Neural cell (in vitro differentiated cells): ENCODE measurements around the gene TENM3. TPM values are rescaled to one million over a fixed set of nuclear protein-coding genes. Genes with fewer than 3 reads are reported as not detected.

Experiments used
- H2AFZ ChIP-seq: fragments of 200-600, 300-800 bp; sonication (generic), shearing (Covaris generic); 2 replicates; pipeline ENCODE4 v1.6.0; 2014; ENCODE audit warnings: low read depth, mild to moderate bottlenecking, antibody characterized with exemption, low read length, moderate library complexity
- H3F3A ChIP-seq: fragments of 200-600 bp; shearing (Covaris generic); 2 replicates; pipeline ENCODE4 v1.6.1; 2016; ENCODE audit warnings: mild to moderate bottlenecking, moderate library complexity, mixed read lengths, antibody characterized with exemption, low read length; ENCODE audit not compliant: insufficient read depth, poor library complexity, severe bottlenecking
- H3K27ac ChIP-seq: fragments of 200-600, 300-800 bp; sonication (generic), shearing (Covaris generic); 2 replicates; pipeline ENCODE4 v1.5.1; 2014; ENCODE audit warnings: mild to moderate bottlenecking, low read length, moderate library complexity
- H3K27me3 ChIP-seq: fragments of 300-800, 200-600 bp; sonication (generic), shearing (Covaris generic); 2 replicates; pipeline ENCODE4 v1.6.0; 2014; ENCODE audit warnings: mild to moderate bottlenecking, low read depth, low read length, moderate library complexity; ENCODE audit not compliant: insufficient read depth
- H3K36me3 ChIP-seq: fragments of 300-800, 200-600 bp; sonication (generic), shearing (Covaris generic); 2 replicates; pipeline ENCODE4 v1.5.1; 2014; ENCODE audit warnings: mild to moderate bottlenecking, antibody characterized with exemption, low read length, moderate library complexity; ENCODE audit not compliant: insufficient read depth
- H3K4me2 ChIP-seq: fragments of 300-800, 200-600 bp; sonication (generic), shearing (Covaris generic); 2 replicates; pipeline ENCODE4 v1.6.0; 2014; ENCODE audit warnings: mild to moderate bottlenecking, low read length
- H3K4me3 ChIP-seq: fragments of 300-800, 200-600 bp; sonication (generic), shearing (Covaris generic); 2 replicates; pipeline ENCODE4 v1.5.1; 2014; ENCODE audit warnings: mild to moderate bottlenecking, low read length, moderate library complexity
- H3K79me2 ChIP-seq: fragments of 200-600 bp; shearing (Covaris generic); replicated peaks from 2 replicates; pipeline ENCODE4 v1.6.0; 2014; ENCODE audit warnings: mild to moderate bottlenecking, low read length, moderate library complexity; ENCODE audit not compliant: insufficient read depth
- H3K9ac ChIP-seq: fragments of 300-800, 200-600 bp; sonication (generic), shearing (Covaris generic); 2 replicates; pipeline ENCODE4 v1.6.1; 2016; ENCODE audit warnings: mild to moderate bottlenecking, low read length, mixed read lengths
- H3K9me2 ChIP-seq: fragments of 200-600 bp; shearing (Covaris generic); 2 replicates; pipeline ENCODE4 v1.6.1; 2016; ENCODE audit warnings: mild to moderate bottlenecking, low read length, mixed read lengths; ENCODE audit not compliant: insufficient read depth
- H3K9me3 ChIP-seq: fragments of 200-600, 300-800 bp; sonication (generic), shearing (Covaris generic); 2 replicates; pipeline ENCODE4 v1.6.1; 2016; ENCODE audit warnings: mild to moderate bottlenecking, mixed run types, low read length, moderate library complexity, mixed read lengths
- H4K20me1 ChIP-seq: fragments of 200-600 bp; shearing (Covaris generic); 2 replicates; pipeline ENCODE4 v1.6.1; 2016; ENCODE audit warnings: mild to moderate bottlenecking, mixed run types; ENCODE audit not compliant: insufficient read depth
- CTCF ChIP-seq: fragments of 450-650 bp; IDR thresholded peaks from 2 replicates; pipeline ENCODE4 v1.5.1; 2014; ENCODE audit warnings: antibody characterized with exemption, mild to moderate bottlenecking, moderate library complexity; ENCODE audit not compliant: poor library complexity, severe bottlenecking
- EP300 ChIP-seq: fragments of 450-650 bp; conservative IDR thresholded peaks from 2 replicates; pipeline ENCODE4 v1.6.1; 2014; ENCODE audit warnings: antibody characterized with exemption, mild to moderate bottlenecking, moderate library complexity; ENCODE audit not compliant: poor library complexity, severe bottlenecking
- EZH2 ChIP-seq: fragments of 200-600, 300-800 bp; shearing (Covaris generic), sonication (generic); IDR thresholded peaks from 2 replicates; pipeline ENCODE4 v1.6.1; 2014; ENCODE audit warnings: antibody characterized with exemption, low read length, borderline replicate concordance, mild to moderate bottlenecking; ENCODE audit not compliant: insufficient read depth, poor library complexity, severe bottlenecking
- MXI1 ChIP-seq: fragments of 450-650 bp; conservative IDR thresholded peaks from 2 replicates; pipeline ENCODE4 v1.6.1; 2014; ENCODE audit warnings: antibody characterized with exemption, mild to moderate bottlenecking; ENCODE audit not compliant: poor library complexity, severe bottlenecking
- POLR2AphosphoS5 ChIP-seq: IDR thresholded peaks from 2 replicates; pipeline ENCODE4 v1.6.1; 2012
- RAD21 ChIP-seq: fragments of 450-650 bp; conservative IDR thresholded peaks from 2 replicates; pipeline ENCODE4 v1.6.1; 2014; ENCODE audit warnings: antibody characterized with exemption, mild to moderate bottlenecking, moderate library complexity
- REST ChIP-seq: IDR thresholded peaks from 2 replicates; pipeline ENCODE4 v1.6.1; 2012; ENCODE audit warnings: borderline replicate concordance
- SMC3 ChIP-seq: fragments of 450-650 bp; conservative IDR thresholded peaks from 2 replicates; pipeline ENCODE4 v1.6.1; 2014; ENCODE audit warnings: antibody characterized with exemption, mild to moderate bottlenecking, moderate library complexity; ENCODE audit not compliant: poor library complexity
- TAF1 ChIP-seq: IDR thresholded peaks from 2 replicates; pipeline ENCODE4 v1.6.1; 2012; ENCODE audit warnings: low read depth
- polyA plus RNA-seq: library from polyadenylated mRNA; depleted of rRNA; stranded (reverse); fragments of >200 nt; gene quantifications from 2 replicates; pipeline ENCODE4 v1.2.3, GENCODE V29; 2014

The TENM3 gene
- polyA plus RNA-seq, 1 donor from 2014 or later: 7.3 TPM

- peaks cover 4% of the 10 kb centered on the region for H3K9me3 ChIP-seq
- no peaks in the 10 kb centered on the region for H3F3A ChIP-seq
- no peaks in the 10 kb centered on the region for H4K20me1 ChIP-seq
- peak overlapping the region; percentile 2 for H3K4me3 ChIP-seq
- no peak overlapping the region for H2AFZ ChIP-seq
- H3K9me2 ChIP-seq: no peaks in the 10 kb centered on the region
- H3K36me3 ChIP-seq: no peaks in the 10 kb centered on the region
- H3K4me2 ChIP-seq: no peak overlapping the region
- H3K27me3 ChIP-seq: no peaks in the 10 kb centered on the region
- H3K27ac ChIP-seq: peak overlapping the region; percentile 62
- H3K9ac ChIP-seq: no peak overlapping the region
- TF ChIP-seq REST (no peak), POLR2AphosphoS5 (peak; percentile 50), EP300 (peak; percentile 84), CTCF (no peak), TAF1 (no peak)
- no peaks in the 10 kb centered on the region for H3K79me2 ChIP-seq
Measured at GRCh38 chr4:182310962-182311361, 67.8 kb downstream of the TENM3 start.

GRCh38 chr4:182314537-182314936, 71.3 kb downstream of the TENM3 start:
- no peaks in the 10 kb centered on the region for H3K36me3 ChIP-seq
- no peak overlapping the region for H3K4me2 ChIP-seq
- no peak overlapping the region for H3K27ac ChIP-seq
- no peaks in the 10 kb centered on the region for H3K27me3 ChIP-seq
- no peaks in the 10 kb centered on the region for H3K79me2 ChIP-seq
- H3K9ac ChIP-seq: no peak overlapping the region
- H4K20me1 ChIP-seq: no peaks in the 10 kb centered on the region
- H3K9me2 ChIP-seq: no peaks in the 10 kb centered on the region
- H2AFZ ChIP-seq: no peak overlapping the region
- TF ChIP-seq EP300: no peak
- no peak for TF ChIP-seq MXI1
- H3K9me3 ChIP-seq: peaks cover 4% of the 10 kb centered on the region
- H3F3A ChIP-seq: no peaks in the 10 kb centered on the region
- no peak overlapping the region for H3K4me3 ChIP-seq

GRCh38 chr4:182318256-182318655, 75.1 kb downstream of the TENM3 start:
- H3K9me3 ChIP-seq: peaks cover 4% of the 10 kb centered on the region
- H3K9me2 ChIP-seq: no peaks in the 10 kb centered on the region
- no peak overlapping the region for H3K4me2 ChIP-seq
- H3K9ac ChIP-seq: no peak overlapping the region
- H3K36me3 ChIP-seq: no peaks in the 10 kb centered on the region
- H3K79me2 ChIP-seq: no peaks in the 10 kb centered on the region
- H3K27ac ChIP-seq: no peak overlapping the region
- H3F3A ChIP-seq: no peaks in the 10 kb centered on the region
- no peaks in the 10 kb centered on the region for H3K27me3 ChIP-seq
- no peak overlapping the region for H3K4me3 ChIP-seq
- H2AFZ ChIP-seq: no peak overlapping the region
- no peaks in the 10 kb centered on the region for H4K20me1 ChIP-seq
- TF ChIP-seq CTCF: no peak
- TF ChIP-seq RAD21: no peak
- TF ChIP-seq EP300: no peak
- no peak for TF ChIP-seq TAF1
- no peak for TF ChIP-seq REST
- TF ChIP-seq MXI1: no peak
- TF ChIP-seq EZH2: no peak
- no peak for TF ChIP-seq SMC3
- TF ChIP-seq POLR2AphosphoS5: no peak
